Aorta (tissue), 5 donors: ENCODE data around the gene DAPP1. TPM values are rescaled to one million over a fixed set of nuclear protein-coding genes. Genes with fewer than 3 reads are reported as not detected.

Experiments used
- ATAC-seq: fragments of 200-7000 bp; cut with Tn5 transposase; one replicate; pipeline ENCODE4 v1.9.1; 2022; ENCODE audit warnings: moderate library complexity; ENCODE audit not compliant: low FRiP score
- DNase-seq, 2 donors: peaks; one replicate each; pipeline ENCODE4 v3.0.0-alpha.2; 2020
- H3K27ac ChIP-seq, 2 donors: one replicate each; pipeline ENCODE4 v1.5.1; 2013; ENCODE audit warnings: low read length in 2 of 2, mild to moderate bottlenecking in 2 of 2, moderate library complexity in 2 of 2, control low read depth in 1 of 2, inconsistent platforms in 1 of 2, low read depth in 1 of 2
- H3K27me3 ChIP-seq, 2 donors: one replicate each; pipeline ENCODE4 v1.6.1; 2013; ENCODE audit warnings: control low read depth in 1 of 2, low read length in 1 of 2, mild to moderate bottlenecking in 1 of 2, moderate library complexity in 1 of 2; ENCODE audit not compliant: insufficient read depth in 2 of 2, control insufficient read depth in 1 of 2
- H3K36me3 ChIP-seq, 2 donors: one replicate each; pipeline ENCODE4 v1.6.1; 2013; ENCODE audit warnings: control low read depth in 1 of 2, low read length in 1 of 2, mild to moderate bottlenecking in 1 of 2; ENCODE audit not compliant: insufficient read depth in 2 of 2, control insufficient read depth in 1 of 2
- H3K4me1 ChIP-seq, 2 donors: one replicate each; pipeline ENCODE4 v1.6.1; 2013; ENCODE audit warnings: low read length in 2 of 2, control low read depth in 1 of 2, mild to moderate bottlenecking in 1 of 2, moderate library complexity in 1 of 2; ENCODE audit not compliant: insufficient read depth in 2 of 2, control insufficient read depth in 1 of 2
- H3K4me3 ChIP-seq, 2 donors: one replicate each; pipeline ENCODE4 v1.5.1; 2013; ENCODE audit warnings: low read length in 2 of 2, control low read depth in 1 of 2, mild to moderate bottlenecking in 1 of 2
- H3K9me3 ChIP-seq: one replicate; pipeline ENCODE4 v1.6.1; 2013; ENCODE audit warnings: mild to moderate bottlenecking, low read length; ENCODE audit not compliant: control insufficient read depth
- WGBS, 2 donors: extraction: QIAGEN DNeasy Blood & Tissue Kit; methylation state at CpG; one replicate each; pipeline ENCODE4 v1.1.7; 2013; 5-methylcytosine and 5-hydroxymethylcytosine counted together
- intact Hi-C, 2 donors: fragments of 100-400 bp; cut with DNase I; formaldehyde crosslinking; loops; one replicate each; pipeline versions ENCODE4 v1.14.2 to v1.15.0; 2022
- polyA plus RNA-seq, 2 donors: library from polyadenylated mRNA; stranded (reverse); fragments of 200-250 nt; gene quantifications; one replicate each; pipeline ENCODE4 v1.2.3, GENCODE V29; 2013
- total RNA-seq, 2 donors: library from RNA; stranded (reverse); fragmentation: NEBNext Ultra II Directional; extraction: Animal tissue kit (Norgen Biotek cat#: 25700); gene quantifications; one replicate each; pipeline ENCODE4 v1.2.1, GENCODE V29; 2021
- donor health status: healthy with polysubstance abuse.
- donor health status: Bipolar disorder and iron deficiency.
- donor health status: DM: no; HTN: no; CAD: no.
- donor health status: DM: no; HTN: no; CAD: no.
- donor health status: DM: yes; HTN: yes; CAD: no.

The DAPP1 gene
- total and polyA plus RNA-seq, 4 donors, result 0.28 to 6.4 (median 3.5) TPM

DNA sequence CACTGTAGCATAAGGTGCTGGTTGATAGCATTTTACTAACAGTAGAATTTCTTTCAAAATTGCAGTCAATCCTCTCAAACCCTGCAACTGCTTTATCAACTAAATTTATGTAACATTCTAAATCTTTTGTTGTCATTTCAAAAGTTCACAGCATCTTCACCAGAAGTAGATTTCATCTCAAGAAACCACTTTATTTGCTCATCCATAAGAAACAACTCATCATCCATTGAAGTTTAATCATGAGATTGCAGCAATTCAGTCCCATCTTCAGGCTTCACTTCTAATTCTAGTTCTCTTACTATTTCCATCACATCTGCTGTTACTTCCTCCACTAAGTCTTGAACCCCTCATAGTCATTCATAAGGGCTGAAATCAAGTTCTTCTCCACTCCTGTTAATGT, 55.9 kb downstream of the DAPP1 start:
- no peak for DNase-seq
- no peaks in the 10 kb centered on the region for H3K4me1 ChIP-seq
- no peaks in the 10 kb centered on the region for H3K36me3 ChIP-seq
- intact Hi-C loops, result no loop called here
- H3K9me3 ChIP-seq, result no peaks in the 10 kb centered on the region
- no peak overlapping the region for H3K4me3 ChIP-seq
- no peaks in the 10 kb centered on the region for H3K27me3 ChIP-seq
- H3K27ac ChIP-seq, result no peak overlapping the region
- no peak for ATAC-seq

- intact Hi-C loops, result no loop called here
- no peaks in the 10 kb centered on the region for H3K4me1 ChIP-seq
- ATAC-seq, result no peak
These were observed 58.4 kb downstream of the DAPP1 start for GRCh38 chr4:99875071-99875470.

GRCh38 chr4:99876946-99877345, 60.3 kb downstream of the DAPP1 start:
- no peaks in the 10 kb centered on the region for H3K4me1 ChIP-seq
- no peaks in the 10 kb centered on the region for H3K9me3 ChIP-seq
- H3K27ac ChIP-seq, result no peak overlapping the region
- H3K36me3 ChIP-seq, result peaks cover 5 to 6% of the 10 kb centered on the region in 2 donors
- WGBS, 2 donors, result 65 to 74% methylated on average over 3 of the region's 3 CpGs
- intact Hi-C loops, result no loop called here
- no peaks in the 10 kb centered on the region for H3K27me3 ChIP-seq
- DNase-seq (no peak), ATAC-seq (no peak)
- H3K4me3 ChIP-seq, result no peak overlapping the region

More at GRCh38 chr4:99875071-99875470, 58.4 kb downstream of the DAPP1 start:
- H3K27me3 ChIP-seq, result no peaks in the 10 kb centered on the region
- DNase-seq, result no peak
- H3K36me3 ChIP-seq, result peaks cover under 1 to 3% of the 10 kb centered on the region in 2 donors
- no peak overlapping the region for H3K4me3 ChIP-seq
- no peaks in the 10 kb centered on the region for H3K9me3 ChIP-seq
- no peak overlapping the region for H3K27ac ChIP-seq

DNA sequence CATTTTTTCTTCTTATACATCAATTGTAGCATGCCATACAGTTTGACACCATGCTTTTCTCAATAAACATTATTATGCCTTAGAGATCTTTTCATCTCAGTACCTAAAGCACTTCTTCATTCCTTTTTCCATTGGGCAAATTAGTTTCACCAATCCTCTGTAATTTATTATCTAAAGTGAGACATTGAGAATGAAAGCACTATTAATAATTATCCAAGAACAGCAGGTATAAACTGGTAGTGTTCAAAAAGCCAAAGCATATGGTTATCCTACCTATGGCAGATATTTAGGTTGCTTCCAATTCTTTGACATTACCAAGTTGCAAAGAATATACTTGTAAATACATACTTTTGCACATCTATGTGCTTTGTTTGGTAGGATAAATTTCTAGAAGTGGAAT, 62.0 kb downstream of the DAPP1 start:
- no peaks in the 10 kb centered on the region for H3K27me3 ChIP-seq
- intact Hi-C loops, result no loop called here
- no peaks in the 10 kb centered on the region for H3K9me3 ChIP-seq
- ATAC-seq (no peak), DNase-seq (no peak)
- no peak overlapping the region for H3K27ac ChIP-seq
- H3K4me3 ChIP-seq, result no peak overlapping the region
- no peaks in the 10 kb centered on the region for H3K4me1 ChIP-seq
- H3K36me3 ChIP-seq, result peaks cover 5 to 6% of the 10 kb centered on the region in 2 donors

- intact Hi-C loops, result no loop called here
- Histone ChIP-seq H3K27me3 (no peaks in the 10 kb centered on the region), H3K4me1 (no peaks in the 10 kb centered on the region), H3K36me3 (peaks cover 5 to 6% of the 10 kb centered on the region in 2 donors), H3K4me3 (no peak overlapping the region), H3K27ac (no peak overlapping the region), H3K9me3 (no peaks in the 10 kb centered on the region)
- no peak for ATAC-seq
- WGBS, 2 donors, result 89 to 93% methylated on average over 3 of the region's 3 CpGs
- no peak for DNase-seq
These were observed 62.8 kb downstream of the DAPP1 start for GRCh38 chr4:99879458-99879857.

DNA sequence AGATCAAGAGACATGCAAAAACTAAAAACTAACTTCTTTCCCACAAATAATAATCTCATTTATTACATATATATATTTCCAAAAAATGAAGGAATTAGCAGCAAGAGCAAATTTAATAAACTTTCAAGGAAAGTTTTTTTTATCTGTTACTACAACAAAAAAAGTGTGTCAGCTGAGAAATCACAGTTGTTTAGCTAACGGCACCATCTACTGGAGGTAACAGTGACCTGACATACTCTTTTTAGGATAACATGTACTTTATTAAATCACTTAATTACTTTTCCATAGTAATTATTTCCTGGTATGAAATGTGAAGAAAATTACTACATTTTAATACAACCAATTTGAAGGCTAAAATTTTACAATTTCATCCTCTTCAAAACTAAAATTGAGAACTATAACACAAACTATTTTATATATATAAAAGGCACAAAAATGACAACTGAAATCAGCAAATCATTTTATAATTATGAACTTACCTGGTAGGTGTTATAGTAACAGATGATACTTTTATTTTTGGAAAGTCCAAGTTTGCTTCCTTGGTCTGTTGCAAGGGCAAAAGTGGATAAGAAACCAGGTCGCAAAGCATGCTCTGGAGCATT, 68.5 kb downstream of the DAPP1 start:
- H3K9me3 ChIP-seq, result no peaks in the 10 kb centered on the region
- H3K4me3 ChIP-seq, result no peak overlapping the region
- peaks cover 2 to 5% of the 10 kb centered on the region in 2 donors for H3K36me3 ChIP-seq
- DNase-seq (no peak), ATAC-seq (no peak)
- WGBS, 2 donors, result 52 to 57% methylated on average over 2 of the region's 2 CpGs
- no peak overlapping the region for H3K27ac ChIP-seq
- no peaks in the 10 kb centered on the region for H3K27me3 ChIP-seq
- intact Hi-C loops, result loop anchor here (5.0 to 10.0 kb wide), 2 partner anchors 80 to 323 kb away; partner anchors contain the start of gene TRMT10A (in 1 of the 2)
- H3K4me1 ChIP-seq, result no peaks in the 10 kb centered on the region

- no peaks in the 10 kb centered on the region for H3K4me1 ChIP-seq
- no peak for DNase-seq
- no peaks in the 10 kb centered on the region for H3K9me3 ChIP-seq
- H3K4me3 ChIP-seq, result no peak overlapping the region
- no peaks in the 10 kb centered on the region for H3K27me3 ChIP-seq
- H3K27ac ChIP-seq, result no peak overlapping the region
- intact Hi-C loops, result loop anchor here (5.0 to 10.0 kb wide), 2 partner anchors 81 to 323 kb away; partner anchors contain the start of gene TRMT10A (in 1 of the 2)
- H3K36me3 ChIP-seq, result peaks cover 0 to 2% of the 10 kb centered on the region in 2 donors
- no peak for ATAC-seq
These were observed 69.1 kb downstream of the DAPP1 start for GRCh38 chr4:99885687-99886086.

DNA sequence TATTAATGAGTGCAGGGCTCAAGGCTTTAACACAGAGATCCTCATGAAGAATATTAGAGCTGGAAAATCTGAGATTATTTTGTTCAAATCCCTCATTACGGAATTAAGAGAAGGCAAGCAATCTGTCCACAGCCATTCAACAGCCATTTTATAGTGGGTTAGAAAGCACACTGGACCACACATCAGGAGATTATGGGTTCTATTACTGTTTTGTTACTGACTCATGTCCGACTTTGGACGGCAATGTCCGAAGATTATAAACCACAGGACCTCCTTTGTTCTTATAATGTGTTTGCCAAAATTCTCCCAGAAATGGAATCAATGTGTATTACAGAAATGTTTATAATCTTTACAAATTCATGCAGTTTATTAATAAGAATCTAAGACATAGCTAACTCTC, 69.5 kb downstream of the DAPP1 start:
- Histone ChIP-seq H3K27me3 (no peaks in the 10 kb centered on the region), H3K9me3 (no peaks in the 10 kb centered on the region), H3K4me1 (no peaks in the 10 kb centered on the region), H3K36me3 (no peaks in the 10 kb centered on the region), H3K27ac (no peak overlapping the region), H3K4me3 (no peak overlapping the region)
- ATAC-seq, result no peak
- WGBS, 2 donors, result 52 to 57% methylated on average over 4 of the region's 4 CpGs
- intact Hi-C loops, result loop anchor here (5.0 to 10.0 kb wide), 2 partner anchors 81 to 324 kb away; partner anchors contain the start of gene TRMT10A (in 1 of the 2)
- no peak for DNase-seq

DNA sequence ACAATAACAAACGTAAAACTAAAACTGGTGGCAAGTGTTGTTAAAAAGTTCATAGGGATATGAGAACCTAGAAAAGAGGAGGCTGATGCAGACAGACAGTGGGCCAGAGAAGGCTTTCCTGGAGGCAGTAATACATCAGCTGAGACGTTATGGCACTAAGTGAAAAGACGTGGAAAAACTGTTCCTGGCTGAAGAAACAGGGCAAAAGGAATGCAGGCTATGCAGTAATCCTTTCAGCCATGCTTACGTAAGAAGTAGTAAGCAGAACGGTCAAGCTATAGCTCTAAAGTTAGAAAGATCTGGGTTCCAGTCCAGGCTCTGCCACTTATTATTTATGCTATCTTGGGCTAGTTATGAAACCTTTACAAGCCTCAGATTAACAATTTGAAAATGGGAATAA, 71.2 kb downstream of the DAPP1 start:
- no peak for ATAC-seq

More for the DNA sequence above, 71.2 kb downstream of the DAPP1 start:
- intact Hi-C loops, result loop anchor here (5.0 to 10.0 kb wide), 2 partner anchors 83 to 326 kb away; partner anchors contain the start of gene TRMT10A (in 1 of the 2)
- 15 to 16% methylated on average over 5 of the region's 5 CpGs for WGBS, 2 donors
- no peak for DNase-seq
- Histone ChIP-seq H3K9me3 (no peaks in the 10 kb centered on the region), H3K36me3 (no peaks in the 10 kb centered on the region), H3K27ac (no peak overlapping the region), H3K4me1 (no peaks in the 10 kb centered on the region), H3K27me3 (no peaks in the 10 kb centered on the region), H3K4me3 (no peak overlapping the region)
